ENCODE data around the gene CADM2. TPM values are rescaled to one million over a fixed set of nuclear protein-coding genes. Genes with fewer than 3 reads are reported as not detected.
A peak's percentile ranks its signal among the peaks of the same experiment; 100 is the strongest.

CADM2 gene
- total RNA-seq, 6 donors from 2014 or later, result under 0.01 to 4.6 (median 1.2) TPM

DNA sequence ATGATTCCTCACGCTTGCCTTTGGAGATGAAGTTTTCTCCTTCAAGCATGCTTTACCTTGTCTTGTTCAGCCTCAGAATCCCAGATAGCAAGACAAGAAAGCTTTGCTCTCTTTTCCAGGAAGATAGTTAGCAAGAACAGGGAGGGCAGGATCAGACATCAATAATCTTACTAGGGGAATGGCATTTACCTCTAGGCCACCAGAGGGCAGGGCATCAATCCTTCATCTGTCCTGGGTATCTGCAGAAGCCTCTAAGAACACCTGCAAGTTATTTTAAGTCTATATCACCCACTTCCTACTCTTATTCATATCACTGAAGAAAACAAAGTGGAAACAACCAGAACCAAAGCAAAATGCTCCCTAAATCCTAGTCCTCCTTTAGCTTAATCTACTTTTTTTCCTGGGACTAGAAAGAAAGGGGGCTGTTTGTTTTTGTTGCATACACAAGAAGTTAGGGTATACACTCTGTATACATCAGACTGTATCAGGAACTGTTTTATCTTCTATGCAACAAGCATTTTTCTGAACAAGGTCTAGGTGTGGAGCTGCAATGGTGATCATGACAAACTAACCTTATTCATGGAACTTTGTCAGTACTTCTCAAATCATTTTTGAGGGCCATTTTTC is 862.5 kb downstream of the CADM2 start:
- DNase-seq, result no peak
- Histone ChIP-seq H3K27ac (no peak overlapping the region), H3K9me3 (no peaks in the 10 kb centered on the region), H3K4me3 (no peak overlapping the region), H3K4me1 (no peaks in the 10 kb centered on the region), H3K27me3 (no peaks in the 10 kb centered on the region), H3K36me3 (no peaks in the 10 kb centered on the region)
- WGBS, 2 donors, result 70 to 76% methylated on average over 1 of the region's 1 CpG
- TF ChIP-seq, protein P1, sequence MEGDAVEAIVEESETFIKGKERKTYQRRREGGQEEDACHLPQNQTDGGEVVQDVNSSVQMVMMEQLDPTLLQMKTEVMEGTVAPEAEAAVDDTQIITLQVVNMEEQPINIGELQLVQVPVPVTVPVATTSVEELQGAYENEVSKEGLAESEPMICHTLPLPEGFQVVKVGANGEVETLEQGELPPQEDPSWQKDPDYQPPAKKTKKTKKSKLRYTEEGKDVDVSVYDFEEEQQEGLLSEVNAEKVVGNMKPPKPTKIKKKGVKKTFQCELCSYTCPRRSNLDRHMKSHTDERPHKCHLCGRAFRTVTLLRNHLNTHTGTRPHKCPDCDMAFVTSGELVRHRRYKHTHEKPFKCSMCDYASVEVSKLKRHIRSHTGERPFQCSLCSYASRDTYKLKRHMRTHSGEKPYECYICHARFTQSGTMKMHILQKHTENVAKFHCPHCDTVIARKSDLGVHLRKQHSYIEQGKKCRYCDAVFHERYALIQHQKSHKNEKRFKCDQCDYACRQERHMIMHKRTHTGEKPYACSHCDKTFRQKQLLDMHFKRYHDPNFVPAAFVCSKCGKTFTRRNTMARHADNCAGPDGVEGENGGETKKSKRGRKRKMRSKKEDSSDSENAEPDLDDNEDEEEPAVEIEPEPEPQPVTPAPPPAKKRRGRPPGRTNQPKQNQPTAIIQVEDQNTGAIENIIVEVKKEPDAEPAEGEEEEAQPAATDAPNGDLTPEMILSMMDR (IDR thresholded peaks at IDR 0.05), result peak in 3 of 6 experiments; percentile 26 to 39 (median 37)
- TF ChIP-seq POLR2AphosphoS5 (IDR thresholded peaks at IDR 0.05), result no peak
- TF ChIP-seq POLR2A (IDR thresholded peaks at IDR 0.05), result no peak
- no peak for TF ChIP-seq EP300 (IDR thresholded peaks at IDR 0.05)
- ATAC-seq (ENCODE audit: low FRiP score in 2 of 2), result no peak

DNA sequence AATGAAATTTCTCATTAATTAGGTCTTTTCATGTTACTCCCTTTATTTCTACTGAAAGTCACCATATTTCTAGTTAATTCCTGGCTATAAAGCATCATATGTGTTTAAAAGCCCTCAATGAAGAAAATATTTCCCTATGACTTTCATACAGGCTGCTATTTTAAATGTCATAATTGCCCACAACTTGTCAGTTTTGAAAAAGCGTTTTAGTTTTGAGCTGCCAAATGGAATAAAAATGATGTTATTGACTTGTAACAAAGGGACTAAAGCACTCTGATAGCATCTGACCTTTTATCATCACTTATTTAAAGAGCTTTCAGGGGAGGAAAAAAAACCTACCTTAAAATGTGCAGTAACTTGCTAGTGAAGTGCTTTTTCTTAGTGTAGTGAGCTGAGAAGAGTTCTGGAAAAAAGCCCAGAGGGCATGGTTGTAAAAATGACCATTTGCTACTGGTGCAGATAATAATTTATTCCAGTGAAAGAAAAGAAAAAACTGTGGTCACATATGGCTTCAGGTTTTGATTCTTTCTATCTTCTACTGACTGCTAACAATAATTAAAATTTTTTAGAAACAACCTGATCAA is 877.2 kb downstream of the CADM2 start:
- H3K27me3 ChIP-seq, result no peaks in the 10 kb centered on the region
- 50 to 77% methylated on average over 1 of the region's 1 CpG for WGBS, 2 donors
- no peaks in the 10 kb centered on the region for H3K9me3 ChIP-seq
- no peak overlapping the region for H3K27ac ChIP-seq
- H3K36me3 ChIP-seq, result no peaks in the 10 kb centered on the region
- DNase-seq (no peak), ATAC-seq (ENCODE audit: low FRiP score in 2 of 2) (no peak)
- H3K4me1 ChIP-seq, result no peaks in the 10 kb centered on the region
- TF ChIP-seq POLR2A (IDR thresholded peaks at IDR 0.05) (no peak), POLR2AphosphoS5 (IDR thresholded peaks at IDR 0.05) (no peak), EP300 (IDR thresholded peaks at IDR 0.05) (no peak)
- TF ChIP-seq, protein P1 (IDR thresholded peaks at IDR 0.05), result no peak
- no peak overlapping the region for H3K4me3 ChIP-seq

DNA sequence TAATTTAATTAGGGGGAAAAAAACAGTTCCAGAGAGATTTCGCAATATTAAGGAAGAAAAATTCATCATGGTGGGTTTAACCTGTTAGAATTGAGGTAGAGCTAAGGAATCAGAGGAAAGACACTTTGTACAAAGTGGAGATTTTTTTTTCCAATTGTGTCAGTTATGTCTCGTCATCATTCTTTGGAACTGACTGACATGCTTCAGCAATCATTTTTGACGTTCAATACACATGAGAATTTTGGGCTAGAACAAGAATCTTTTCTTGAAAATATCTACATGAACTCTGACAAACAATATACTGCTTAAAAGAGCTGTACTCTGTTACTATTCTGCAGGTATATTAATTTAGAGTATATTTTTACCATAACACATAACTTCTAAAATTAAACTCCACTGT is 878.6 kb downstream of the CADM2 start:
- ATAC-seq (ENCODE audit: low FRiP score in 2 of 2) (no peak), DNase-seq (no peak)
- TF ChIP-seq POLR2A (IDR thresholded peaks at IDR 0.05) (no peak), POLR2AphosphoS5 (IDR thresholded peaks at IDR 0.05) (no peak), EP300 (IDR thresholded peaks at IDR 0.05) (no peak)
- TF ChIP-seq, protein P1 (IDR thresholded peaks at IDR 0.05), result no peak
- Histone ChIP-seq H3K4me3 (no peak overlapping the region), H3K4me1 (no peaks in the 10 kb centered on the region), H3K36me3 (no peaks in the 10 kb centered on the region), H3K27ac (no peak overlapping the region), H3K9me3 (no peaks in the 10 kb centered on the region), H3K27me3 (no peaks in the 10 kb centered on the region)
- WGBS, 2 donors, result 80 to 87% methylated on average over 3 of the region's 3 CpGs

DNA sequence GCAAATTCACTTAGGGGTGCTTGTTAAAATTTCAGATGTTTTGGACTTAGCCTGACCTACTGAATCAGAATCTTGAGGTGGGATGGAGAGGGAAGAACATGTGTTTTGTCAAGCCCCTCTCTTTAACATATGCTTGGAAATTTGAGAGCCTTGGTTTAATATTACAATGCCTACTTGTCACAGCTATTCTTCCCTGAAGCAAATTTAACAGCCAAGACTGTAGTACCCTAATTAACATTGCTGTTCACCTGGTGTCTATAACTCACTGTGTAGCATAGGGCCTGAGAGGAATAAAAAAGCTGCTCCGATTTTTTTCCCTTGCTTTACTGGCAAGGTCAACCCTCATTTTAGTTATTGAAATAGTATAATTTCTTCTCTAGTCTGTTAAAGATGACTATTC is 880.1 kb downstream of the CADM2 start:
- TF ChIP-seq EP300 (IDR thresholded peaks at IDR 0.05) (no peak), POLR2AphosphoS5 (IDR thresholded peaks at IDR 0.05) (no peak), POLR2A (IDR thresholded peaks at IDR 0.05) (no peak)
- TF ChIP-seq, protein P1 (IDR thresholded peaks at IDR 0.05), result no peak
- 82 to 83% methylated on average over 1 of the region's 1 CpG for WGBS, 2 donors
- no peaks in the 10 kb centered on the region for H3K4me1 ChIP-seq
- no peaks in the 10 kb centered on the region for H3K36me3 ChIP-seq
- H3K4me3 ChIP-seq, result no peak overlapping the region
- no peak overlapping the region for H3K27ac ChIP-seq
- ATAC-seq (ENCODE audit: low FRiP score in 2 of 2) (no peak), DNase-seq (no peak)
- H3K27me3 ChIP-seq, result no peaks in the 10 kb centered on the region
- no peaks in the 10 kb centered on the region for H3K9me3 ChIP-seq

DNA sequence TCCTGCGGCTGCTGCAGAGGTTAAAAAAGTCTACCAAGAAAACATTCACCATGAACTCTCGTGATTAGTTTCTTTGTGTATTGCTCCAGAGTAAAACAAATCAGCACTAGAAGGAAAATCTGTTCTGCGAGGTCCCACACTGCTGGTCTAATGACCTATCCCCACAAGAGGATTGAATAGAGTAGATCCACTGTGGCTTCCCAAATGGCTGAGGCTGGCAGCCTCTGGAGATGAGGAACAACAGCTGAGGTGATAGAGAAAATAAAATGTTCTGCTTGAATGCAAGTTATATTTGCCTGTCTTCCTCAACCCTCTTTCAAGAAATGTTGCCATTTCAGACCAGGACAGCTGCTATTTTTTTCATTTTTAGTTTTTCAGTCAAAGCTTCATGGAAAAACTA is 883.3 kb downstream of the CADM2 start:
- no peaks in the 10 kb centered on the region for H3K9me3 ChIP-seq
- WGBS, 2 donors, result 79 to 87% methylated on average over 3 of the region's 3 CpGs
- DNase-seq (no peak), ATAC-seq (ENCODE audit: low FRiP score in 2 of 2) (no peak)
- H3K36me3 ChIP-seq, result no peaks in the 10 kb centered on the region
- TF ChIP-seq, protein P1 (IDR thresholded peaks at IDR 0.05), result no peak
- no peak for TF ChIP-seq POLR2A (IDR thresholded peaks at IDR 0.05)
- no peak for TF ChIP-seq POLR2AphosphoS5 (IDR thresholded peaks at IDR 0.05)
- TF ChIP-seq EP300 (IDR thresholded peaks at IDR 0.05), result no peak
- no peak overlapping the region for H3K4me3 ChIP-seq
- no peaks in the 10 kb centered on the region for H3K4me1 ChIP-seq
- H3K27me3 ChIP-seq, result no peaks in the 10 kb centered on the region
- no peak overlapping the region for H3K27ac ChIP-seq

All from upper lobe of left lung (tissue), 6 donors.